HG03064 (cell line): ENCODE measurements around the gene CHRNB2.

Experiments used
- ATAC-seq: cut with Tn5 transposase; IDR thresholded peaks from one replicate; pipeline ENCODE4 v1.9.1; 2021; ENCODE audit warnings: low read depth; ENCODE audit not compliant: unreplicated experiment

Gene CHRNB2

GRCh38 chr1:154577346-154578057 is 9.9 kb downstream of the CHRNB2 start:
- no peak for ATAC-seq

- ATAC-seq, result no peak
These were observed 10.5 kb downstream of the CHRNB2 start for GRCh38 chr1:154578058-154578418.

DNA sequence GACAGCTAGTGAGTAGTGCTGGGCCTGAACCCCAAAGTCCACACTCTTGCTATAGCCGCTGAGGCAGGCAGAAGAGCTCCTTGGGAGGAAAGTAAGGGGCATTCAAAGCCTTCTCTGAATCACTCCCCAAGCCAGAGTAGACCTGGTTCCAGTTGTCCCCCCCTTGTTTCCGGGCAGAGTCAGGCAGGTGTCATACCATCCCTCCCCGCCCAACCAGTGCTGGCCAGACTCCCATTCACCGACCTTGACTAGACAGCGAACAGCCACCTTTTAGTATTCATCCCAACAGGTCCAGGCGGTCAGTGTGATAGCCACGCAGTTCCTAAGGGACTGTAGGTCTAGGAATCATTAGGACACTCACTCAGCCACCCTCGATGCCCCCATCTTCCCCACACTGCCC is 11.8 kb downstream of the CHRNB2 start:
- no peak for ATAC-seq

DNA sequence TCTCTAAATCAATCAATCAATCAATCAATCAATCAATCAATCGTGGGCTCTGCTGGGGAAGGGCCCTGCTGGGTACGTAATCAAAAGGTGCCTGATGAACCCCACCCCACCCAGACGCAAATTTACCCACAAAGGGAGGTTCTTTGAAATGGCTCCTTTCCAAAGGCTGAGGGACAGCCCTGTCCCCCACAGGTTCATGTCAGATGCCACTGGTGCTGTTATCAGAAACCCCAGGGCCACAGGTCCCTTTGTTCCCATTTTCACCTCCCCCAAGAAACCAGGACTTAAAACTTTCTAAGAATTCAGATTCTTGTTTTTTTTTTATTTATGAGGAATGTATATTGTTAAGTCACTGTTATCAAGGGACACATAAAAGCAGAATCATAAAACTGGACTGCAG is 14.2 kb downstream of the CHRNB2 start:
- no peak for ATAC-seq

- ATAC-seq, result no peak
These were observed 15.3 kb downstream of the CHRNB2 start for GRCh38 chr1:154582885-154583284.

DNA sequence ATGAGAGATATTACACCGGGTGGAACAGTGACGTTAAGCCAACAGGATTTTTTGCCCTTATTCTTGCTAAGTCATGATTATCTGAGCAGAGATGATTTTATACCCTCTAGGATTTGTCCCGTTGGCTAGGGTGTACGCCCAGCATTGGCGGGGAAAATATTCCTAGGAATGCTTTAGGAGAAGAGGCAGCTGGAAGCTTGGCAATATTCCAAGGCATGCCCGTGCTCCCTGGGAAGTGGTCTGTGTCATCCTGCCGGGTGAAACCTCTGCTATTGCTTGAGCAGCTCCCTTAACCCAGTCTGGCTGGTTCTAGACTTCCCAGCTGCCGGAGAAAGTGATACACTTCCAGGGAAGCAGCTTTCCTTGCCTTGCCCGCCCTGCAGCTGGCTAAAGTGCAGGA is 16.2 kb downstream of the CHRNB2 start:
- ATAC-seq, result no peak

DNA sequence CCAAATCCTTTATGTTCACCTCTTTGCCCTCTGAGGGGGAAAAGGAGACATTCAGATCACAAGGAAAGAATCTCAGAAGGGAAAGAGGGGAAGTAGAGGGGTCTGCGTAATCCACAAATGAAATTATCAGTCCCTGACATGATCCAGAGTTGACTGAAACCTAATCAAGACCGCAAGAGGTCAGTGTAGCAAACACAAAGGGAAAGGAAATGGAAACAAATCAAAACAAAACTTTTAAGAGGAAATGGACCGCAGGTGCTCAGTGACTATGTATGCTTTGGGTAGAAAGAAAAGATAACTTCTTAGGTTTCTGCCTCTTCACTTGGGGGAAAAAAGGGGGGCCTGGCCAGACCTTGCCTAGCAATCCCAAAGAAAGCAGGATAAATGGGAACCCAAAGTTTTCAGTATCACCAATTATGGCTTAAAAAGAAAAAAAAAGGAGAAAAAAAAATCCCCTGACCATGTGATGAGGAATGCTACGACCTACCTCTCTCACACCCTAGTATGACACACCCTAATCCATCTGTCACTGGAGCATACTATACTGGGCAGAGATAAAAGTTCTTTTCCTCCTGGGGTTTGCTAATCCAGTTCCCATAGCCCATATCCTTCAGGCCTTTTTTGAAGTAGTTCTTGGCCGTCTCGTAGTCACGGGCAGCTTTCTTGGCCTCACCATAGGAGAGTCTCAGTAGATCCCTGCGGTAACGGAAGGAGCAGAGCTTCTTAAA is 16.9 kb downstream of the CHRNB2 start:
- no peak for ATAC-seq

DNA sequence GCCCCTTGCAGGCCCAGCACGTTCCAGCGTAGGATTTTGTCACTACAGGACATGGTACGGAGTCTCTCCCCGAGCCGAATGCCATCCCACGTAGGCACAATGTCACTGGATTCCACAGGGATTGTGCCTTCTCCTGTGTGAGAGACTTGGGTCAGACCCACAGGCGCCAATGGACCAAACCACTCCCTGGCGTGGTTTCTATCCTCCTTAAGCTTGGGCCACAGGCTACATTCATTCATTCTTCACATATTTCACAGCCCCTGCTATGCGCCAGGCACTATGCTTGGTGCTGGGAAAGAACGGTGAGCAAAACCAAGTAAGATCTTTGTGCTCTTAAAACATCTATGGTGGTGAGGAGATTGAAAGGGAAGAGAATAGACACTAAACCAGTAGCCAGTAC is 18.7 kb downstream of the CHRNB2 start:
- no peak for ATAC-seq

DNA sequence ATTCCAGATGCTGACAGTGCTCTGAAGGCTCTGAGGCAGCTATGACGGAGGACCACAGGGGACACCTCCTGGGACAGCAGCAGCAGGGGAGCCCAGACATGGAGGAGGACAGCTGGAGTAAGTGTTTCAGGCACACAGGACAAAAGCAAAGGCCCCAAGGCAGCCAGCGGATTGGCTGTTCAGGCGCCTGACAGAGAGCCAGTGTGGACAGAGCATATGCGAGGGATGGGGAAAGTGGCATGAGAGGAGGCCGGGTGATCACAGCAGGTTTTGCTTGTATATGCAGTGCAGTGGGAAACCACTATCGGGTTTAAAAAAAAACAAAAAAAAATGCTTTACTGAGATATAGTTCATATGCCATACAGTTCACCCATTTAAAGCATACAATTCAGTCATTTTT is 19.1 kb downstream of the CHRNB2 start:
- ATAC-seq, result no peak

GRCh38 chr1:154589780-154590179 is 22.2 kb downstream of the CHRNB2 start:
- ATAC-seq, result no peak

- ATAC-seq, result no peak
These were observed 23.2 kb downstream of the CHRNB2 start for GRCh38 chr1:154590756-154591155.

- no peak for ATAC-seq
These were observed 23.6 kb downstream of the CHRNB2 start for GRCh38 chr1:154591206-154591605.

DNA sequence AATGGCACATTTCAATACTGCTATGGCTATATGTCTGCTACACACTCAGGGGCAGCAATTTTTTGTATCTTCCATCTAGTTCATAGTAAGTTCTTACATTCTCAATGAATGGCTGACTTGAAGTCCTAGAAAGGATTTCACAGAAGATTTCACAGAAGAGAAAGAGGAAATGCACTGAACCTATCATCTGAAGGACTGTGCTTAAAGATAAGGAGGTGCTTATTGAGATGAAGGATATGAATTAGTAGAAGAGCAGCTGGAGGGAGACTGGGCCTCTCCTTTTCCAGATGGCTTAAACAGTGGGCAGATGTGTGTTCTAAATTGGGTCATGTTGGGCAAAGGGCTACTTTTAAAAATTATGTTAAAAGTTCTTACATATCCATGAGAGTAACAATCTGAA is 25.8 kb downstream of the CHRNB2 start:
- no peak for ATAC-seq

GRCh38 chr1:154594811-154595210 is 27.2 kb downstream of the CHRNB2 start:
- no peak for ATAC-seq

GRCh38 chr1:154595621-154596020 is 28.0 kb downstream of the CHRNB2 start:
- ATAC-seq, result no peak

- ATAC-seq, result no peak
These were observed 31.5 kb downstream of the CHRNB2 start for GRCh38 chr1:154598871-154599635.

DNA sequence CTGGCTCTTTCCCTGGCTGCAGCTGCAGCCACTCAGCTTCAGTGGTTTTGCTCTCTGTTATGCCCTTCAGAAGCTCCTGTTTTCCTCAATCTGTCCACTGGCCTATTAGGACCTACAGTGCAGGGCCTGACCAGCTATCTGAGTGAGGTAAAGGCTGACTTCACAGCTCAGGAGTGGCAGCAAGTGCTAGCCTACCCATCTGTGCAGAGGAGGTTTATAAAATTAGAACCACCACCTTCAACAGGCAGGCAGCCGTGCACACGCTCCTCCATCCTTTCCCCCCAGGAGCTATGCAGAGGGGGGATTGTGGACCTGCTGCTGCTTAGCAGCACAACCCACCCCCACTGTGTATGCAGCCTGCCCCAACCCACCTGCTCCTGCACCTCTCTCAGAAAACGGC is 32.1 kb downstream of the CHRNB2 start:
- ATAC-seq, result no peak

- no peak for ATAC-seq
These were observed 35.7 kb downstream of the CHRNB2 start for GRCh38 chr1:154603317-154603716.

DNA sequence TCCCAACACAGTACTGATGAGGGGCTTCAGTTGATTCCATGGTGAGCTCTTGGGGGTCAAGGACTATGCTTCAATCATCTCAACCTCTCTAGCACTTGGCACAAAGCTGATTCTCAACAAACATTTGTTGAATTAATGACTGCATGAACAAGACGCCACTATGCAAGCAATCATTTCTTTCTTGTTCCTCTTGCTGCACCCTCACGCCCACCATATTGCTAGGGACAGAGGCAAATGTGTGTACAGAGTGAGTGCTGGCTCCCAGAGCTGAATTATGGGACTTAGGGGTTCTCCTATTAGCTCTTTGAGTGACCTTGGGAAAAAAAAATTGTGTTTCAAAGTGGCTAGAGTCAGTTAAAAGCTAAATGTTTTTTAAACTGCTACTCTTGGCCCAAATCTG is 38.0 kb downstream of the CHRNB2 start:
- ATAC-seq, result no peak

DNA sequence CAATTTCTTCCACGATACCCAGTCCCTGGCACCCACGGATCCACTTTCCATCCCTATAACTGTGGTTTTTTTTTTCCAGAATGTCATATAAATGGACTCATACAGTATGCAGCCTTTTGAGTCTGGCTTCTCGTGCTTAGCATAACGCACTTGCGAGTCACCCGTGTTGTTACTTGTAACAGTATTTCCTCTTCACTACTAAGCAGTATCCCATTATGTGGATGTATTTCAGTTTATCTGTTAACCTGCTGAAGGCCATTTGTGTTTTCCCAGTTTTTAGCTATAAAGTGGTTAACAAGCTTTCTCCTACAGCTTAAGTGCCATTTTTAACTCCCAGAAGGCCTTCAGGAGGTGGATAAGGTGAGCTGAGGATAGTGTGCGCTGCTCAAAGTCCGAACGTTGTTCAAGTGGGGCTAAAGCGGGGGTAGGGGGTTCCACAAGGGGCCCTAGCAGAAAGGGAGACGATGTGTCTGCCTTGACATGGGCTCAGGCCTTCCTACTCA is 39.6 kb downstream of the CHRNB2 start:
- no peak for ATAC-seq

- ATAC-seq, result peak; percentile 65
These were observed 40.2 kb downstream of the CHRNB2 start, which contains the start of gene ADAR for GRCh38 chr1:154607609-154608396. Gene ADAR, minus strand, starts transcription at chr1:154608186. Its CDS starts 180 bp downstream, at chr1:154608006.
